Lower leg skin (tissue), 4 donors: ENCODE results near the gene PACSIN2. TPM values are rescaled to one million over a fixed set of nuclear protein-coding genes. Genes with fewer than 3 reads are reported as not detected.

Experiments used
- DNase-seq, 2 donors: peaks; one replicate each; pipeline ENCODE4 v3.0.0-alpha.2; 2019; ENCODE audit warnings: low spot score in 2 of 2
- H3K4me3 ChIP-seq: fragments of 200-600 bp; sonication (generic); 2 replicates; pipeline ENCODE4 v1.5.1; 2017; ENCODE audit warnings: mild to moderate bottlenecking, low read depth; ENCODE audit not compliant: poor library complexity, severe bottlenecking
- CTCF ChIP-seq, 3 donors: fragments of 450-650 bp; IDR thresholded peaks; one replicate each; pipeline ENCODE4 v1.5.1; 2016; ENCODE audit warnings: antibody characterized with exemption in 3 of 3, mild to moderate bottlenecking in 3 of 3, moderate library complexity in 2 of 3
- POLR2A ChIP-seq, 2 donors: fragments of 450-650 bp; IDR thresholded peaks; one replicate each; pipeline ENCODE4 v1.6.1; 2016 to 2017; ENCODE audit warnings: antibody characterized with exemption in 2 of 2, mild to moderate bottlenecking in 1 of 2, moderate library complexity in 1 of 2
- WGBS, 2 donors: methylation state at CpG; one replicate each; pipeline ENCODE4 v1.1.5; 2018; 5-methylcytosine and 5-hydroxymethylcytosine counted together
- intact Hi-C: fragments of 100-400 bp; cut with DNase I; formaldehyde crosslinking; loops from one replicate; pipeline ENCODE4 v1.15.0; 2023; ENCODE audit warnings: low total_unique reads
- total RNA-seq, 4 donors: library from RNA; depleted of rRNA; stranded (reverse); fragments of >200 nt; gene quantifications; one replicate each; pipeline ENCODE4 v1.1.0, GENCODE V29; 2016

PACSIN2 gene
- total RNA-seq, 4 donors from 2014 or later: 46.3 to 88.8 (median 58.2) TPM

- intact Hi-C loops: no loop called here
- no peak overlapping the region for H3K4me3 ChIP-seq
- DNase-seq: no peak
- 88 to 95% methylated on average over 15 to 17 of the region's 17 CpGs for WGBS, 2 donors
- TF ChIP-seq POLR2A (IDR thresholded peaks at IDR 0.05) (no peak), CTCF (IDR thresholded peaks at IDR 0.05) (no peak)
These were observed 138.9 kb downstream of the PACSIN2 start for GRCh38 chr22:42876041-42876440.

GRCh38 chr22:42874010-42874409 lies 140.9 kb downstream of the PACSIN2 start:
- WGBS, 2 donors: 91 to 95% methylated on average over 7 of the region's 7 CpGs
- no peak for DNase-seq
- H3K4me3 ChIP-seq: no peak overlapping the region
- no peak for TF ChIP-seq POLR2A (IDR thresholded peaks at IDR 0.05)
- intact Hi-C loops: loop anchor here (5.0 kb wide), 1 partner anchor 642 kb away; no protein-coding TSS in a partner anchor

GRCh38 chr22:42873356-42873755 lies 141.6 kb downstream of the PACSIN2 start:
- no peak overlapping the region for H3K4me3 ChIP-seq
- TF ChIP-seq CTCF (IDR thresholded peaks at IDR 0.05) (no peak), POLR2A (IDR thresholded peaks at IDR 0.05) (no peak)
- DNase-seq: no peak
- intact Hi-C loops: loop anchor here (5.0 kb wide), 1 partner anchor 641 kb away; no protein-coding TSS in a partner anchor

- intact Hi-C loops: loop anchor here (5.0 kb wide), 1 partner anchor 641 kb away; no protein-coding TSS in a partner anchor
- no peak overlapping the region for H3K4me3 ChIP-seq
- WGBS, 2 donors: 83 to 85% methylated on average over 9 of the region's 9 CpGs
- TF ChIP-seq CTCF (IDR thresholded peaks at IDR 0.05) (no peak), POLR2A (IDR thresholded peaks at IDR 0.05) (no peak)
- no peak for DNase-seq
These were observed 142.1 kb downstream of the PACSIN2 start for GRCh38 chr22:42872821-42873220.

GRCh38 chr22:42871146-42872050 lies 143.6 kb downstream of the PACSIN2 start:
- no peak overlapping the region for H3K4me3 ChIP-seq
- intact Hi-C loops: loop anchor here (5.0 kb wide), 1 partner anchor 639 kb away; no protein-coding TSS in a partner anchor
- TF ChIP-seq CTCF (IDR thresholded peaks at IDR 0.05): no peak
- TF ChIP-seq POLR2A (IDR thresholded peaks at IDR 0.05): no peak
- 92 to 93% methylated on average over 30 to 31 of the region's 31 CpGs for WGBS, 2 donors
- DNase-seq: no peak

GRCh38 chr22:42869888-42870480 lies 145.0 kb downstream of the PACSIN2 start:
- no peak overlapping the region for H3K4me3 ChIP-seq
- no peak for TF ChIP-seq POLR2A (IDR thresholded peaks at IDR 0.05)
- no peak for TF ChIP-seq CTCF (IDR thresholded peaks at IDR 0.05)
- DNase-seq: no peak
- WGBS, 2 donors: 89 to 90% methylated on average over 25 to 33 of the region's 33 CpGs
- intact Hi-C loops: loop anchor here (5.0 kb wide), 1 partner anchor 638 kb away; no protein-coding TSS in a partner anchor
